Breast epithelium (tissue), 3 donors: ENCODE data around the gene STIP1.

Source experiments
- POLR2A ChIP-seq: fragments of 450-650 bp; IDR thresholded peaks from one replicate; pipeline ENCODE4 v1.6.1; 2016; ENCODE audit warnings: antibody characterized with exemption, mild to moderate bottlenecking, moderate library complexity
- POLR2AphosphoS5 ChIP-seq, 3 donors: sonication (generic); formaldehyde crosslinking; IDR thresholded peaks; one replicate each; pipeline ENCODE4 v1.6.1; 2017; ENCODE audit warnings: antibody characterized with exemption in 3 of 3
- TF ChIP-seq, protein P1 (sequence below), 3 donors: fragments of 450-650 bp; IDR thresholded peaks; one replicate each; pipeline ENCODE4 v1.5.1; 2016 to 2017; ENCODE audit warnings: antibody characterized with exemption in 3 of 3, mild to moderate bottlenecking in 3 of 3, moderate library complexity in 3 of 3

DNA sequence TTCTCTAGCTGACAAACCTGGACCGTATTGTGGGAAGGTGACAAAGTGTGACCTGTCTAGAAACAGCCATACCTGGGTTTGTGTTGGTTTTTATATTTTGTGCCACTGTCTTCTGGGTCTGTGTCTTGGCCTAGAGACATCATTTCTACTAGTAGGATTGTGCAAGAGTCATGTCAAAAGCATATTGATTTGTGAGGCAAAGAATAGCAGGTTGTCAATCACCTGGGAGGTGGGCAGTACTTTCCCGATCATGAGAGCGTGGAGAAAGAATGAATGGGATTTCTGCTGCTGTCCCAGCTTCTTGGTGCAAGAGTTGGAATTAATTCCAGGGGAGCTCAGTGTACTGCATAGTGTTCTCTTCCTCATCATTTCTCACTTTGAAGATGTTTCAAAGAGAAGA lies 15.6 kb downstream of the STIP1 start:
- TF ChIP-seq, protein P1, sequence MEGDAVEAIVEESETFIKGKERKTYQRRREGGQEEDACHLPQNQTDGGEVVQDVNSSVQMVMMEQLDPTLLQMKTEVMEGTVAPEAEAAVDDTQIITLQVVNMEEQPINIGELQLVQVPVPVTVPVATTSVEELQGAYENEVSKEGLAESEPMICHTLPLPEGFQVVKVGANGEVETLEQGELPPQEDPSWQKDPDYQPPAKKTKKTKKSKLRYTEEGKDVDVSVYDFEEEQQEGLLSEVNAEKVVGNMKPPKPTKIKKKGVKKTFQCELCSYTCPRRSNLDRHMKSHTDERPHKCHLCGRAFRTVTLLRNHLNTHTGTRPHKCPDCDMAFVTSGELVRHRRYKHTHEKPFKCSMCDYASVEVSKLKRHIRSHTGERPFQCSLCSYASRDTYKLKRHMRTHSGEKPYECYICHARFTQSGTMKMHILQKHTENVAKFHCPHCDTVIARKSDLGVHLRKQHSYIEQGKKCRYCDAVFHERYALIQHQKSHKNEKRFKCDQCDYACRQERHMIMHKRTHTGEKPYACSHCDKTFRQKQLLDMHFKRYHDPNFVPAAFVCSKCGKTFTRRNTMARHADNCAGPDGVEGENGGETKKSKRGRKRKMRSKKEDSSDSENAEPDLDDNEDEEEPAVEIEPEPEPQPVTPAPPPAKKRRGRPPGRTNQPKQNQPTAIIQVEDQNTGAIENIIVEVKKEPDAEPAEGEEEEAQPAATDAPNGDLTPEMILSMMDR (IDR thresholded peaks at IDR 0.05) = no peak
- TF ChIP-seq POLR2A (no peak), POLR2AphosphoS5 (IDR thresholded peaks at IDR 0.05) (no peak)
